ENCODE data around the gene CDSN. TPM values are rescaled to one million over a fixed set of nuclear protein-coding genes. Genes with fewer than 3 reads are reported as not detected.

CDSN gene
- polyA plus RNA-seq, 1 donor (not counting 4 experiments of a cell fraction or from before 2014, with no cell fraction given) = 4.0 TPM

- H3K27me3 ChIP-seq (ENCODE audit: control insufficient read depth, extremely low read depth, insufficient read depth, low read length) = no peaks in the 10 kb centered on the region
- no peak overlapping the region for H3K4me3 ChIP-seq (ENCODE audit: control insufficient read depth in 2 of 3, extremely low read depth in 1 of 3, insufficient read depth in 2 of 3, low read depth in 1 of 3, low read length in 3 of 3)
- FAIRE-seq (no peak), DNase-seq (ENCODE audit: low read depth, low spot score) (no peak)
- no peaks in the 10 kb centered on the region for H3K9me1 ChIP-seq (ENCODE audit: control insufficient read depth, extremely low read depth, insufficient read depth, low read length)
- no peaks in the 10 kb centered on the region for H4K20me1 ChIP-seq (ENCODE audit: control insufficient read depth, extremely low read depth, insufficient read depth, low read length)
- H3K4me1 ChIP-seq (ENCODE audit: control insufficient read depth, extremely low read depth, insufficient read depth, low read length) = peaks cover 24% of the 10 kb centered on the region
- no peak overlapping the region for H2AFZ ChIP-seq (ENCODE audit: control insufficient read depth, low read length)
- dilution Hi-C loops (cut with MboI; ENCODE audit: extremely low pct_ligation_motif_present, low sequenced_read_pairs) = no loop called here
- H3K36me3 ChIP-seq (ENCODE audit: control insufficient read depth in 2 of 2, extremely low read depth in 1 of 2, insufficient read depth in 2 of 2, low read length in 2 of 2) = no peaks in the 10 kb centered on the region
- H3K9ac ChIP-seq (ENCODE audit: control insufficient read depth, extremely low read depth, insufficient read depth, low read length) = no peak overlapping the region
- H3K4me2 ChIP-seq (ENCODE audit: control insufficient read depth, extremely low read depth, insufficient read depth, low read depth, low read length) = no peak overlapping the region
- no peaks in the 10 kb centered on the region for H3K9me3 ChIP-seq (ENCODE audit: control insufficient read depth, low read depth, low read length)
- no peak overlapping the region for H3K27ac ChIP-seq (ENCODE audit: control insufficient read depth, insufficient read depth, low read length)
- peaks cover 10% of the 10 kb centered on the region for H3K79me2 ChIP-seq (ENCODE audit: control insufficient read depth, insufficient read depth, low read length)
- TF ChIP-seq EZH2 (IDR thresholded peaks at IDR 0.05; ENCODE audit: low read length) (no peak), CTCF (optimal IDR thresholded peaks at IDR 0.05 in 1 of 3, IDR thresholded peaks at IDR 0.05 in 1 of 3, conservative IDR thresholded peaks at IDR 0.05 in 1 of 3; ENCODE audit: extremely low read depth in 1 of 3, insufficient read depth in 2 of 3, low read length in 3 of 3) (no peak)
Observed at GRCh38 chr6:31110825-31111582, 9.2 kb downstream of the CDSN start.

GRCh38 chr6:31107052-31107451 lies 13.2 kb downstream of the CDSN start:
- Histone ChIP-seq H2AFZ (ENCODE audit: control insufficient read depth, low read length) (no peak overlapping the region), H3K4me3 (ENCODE audit: control insufficient read depth in 2 of 3, extremely low read depth in 1 of 3, insufficient read depth in 2 of 3, low read depth in 1 of 3, low read length in 3 of 3) (no peak overlapping the region), H3K27ac (ENCODE audit: control insufficient read depth, insufficient read depth, low read length) (no peak overlapping the region), H3K36me3 (ENCODE audit: control insufficient read depth in 2 of 2, extremely low read depth in 1 of 2, insufficient read depth in 2 of 2, low read length in 2 of 2) (no peaks in the 10 kb centered on the region), H4K20me1 (ENCODE audit: control insufficient read depth, extremely low read depth, insufficient read depth, low read length) (no peaks in the 10 kb centered on the region), H3K9me3 (ENCODE audit: control insufficient read depth, low read depth, low read length) (no peaks in the 10 kb centered on the region), H3K9me1 (ENCODE audit: control insufficient read depth, extremely low read depth, insufficient read depth, low read length) (no peaks in the 10 kb centered on the region), H3K79me2 (ENCODE audit: control insufficient read depth, insufficient read depth, low read length) (no peaks in the 10 kb centered on the region), H3K9ac (ENCODE audit: control insufficient read depth, extremely low read depth, insufficient read depth, low read length) (no peak overlapping the region), H3K4me2 (ENCODE audit: control insufficient read depth, extremely low read depth, insufficient read depth, low read depth, low read length) (no peak overlapping the region), H3K27me3 (ENCODE audit: control insufficient read depth, extremely low read depth, insufficient read depth, low read length) (no peaks in the 10 kb centered on the region), H3K4me1 (ENCODE audit: control insufficient read depth, extremely low read depth, insufficient read depth, low read length) (peaks cover 5% of the 10 kb centered on the region)
- FAIRE-seq (no peak), DNase-seq (ENCODE audit: low read depth, low spot score) (no peak)
- dilution Hi-C loops (cut with MboI; ENCODE audit: extremely low pct_ligation_motif_present, low sequenced_read_pairs) = no loop called here
- no peak for TF ChIP-seq CTCF (optimal IDR thresholded peaks at IDR 0.05 in 1 of 3, IDR thresholded peaks at IDR 0.05 in 1 of 3, conservative IDR thresholded peaks at IDR 0.05 in 1 of 3; ENCODE audit: extremely low read depth in 1 of 3, insufficient read depth in 2 of 3, low read length in 3 of 3)
- TF ChIP-seq EZH2 (IDR thresholded peaks at IDR 0.05; ENCODE audit: low read length) = no peak
